HG02884 (cell line): Measurements from ENCODE around the gene OR52I1.

Experiments
- ATAC-seq: cut with Tn5 transposase; IDR thresholded peaks from one replicate; pipeline ENCODE4 v1.9.1; 2021; ENCODE audit warnings: mild to moderate bottlenecking, moderate library complexity; ENCODE audit not compliant: unreplicated experiment

Gene OR52I1, protein sequence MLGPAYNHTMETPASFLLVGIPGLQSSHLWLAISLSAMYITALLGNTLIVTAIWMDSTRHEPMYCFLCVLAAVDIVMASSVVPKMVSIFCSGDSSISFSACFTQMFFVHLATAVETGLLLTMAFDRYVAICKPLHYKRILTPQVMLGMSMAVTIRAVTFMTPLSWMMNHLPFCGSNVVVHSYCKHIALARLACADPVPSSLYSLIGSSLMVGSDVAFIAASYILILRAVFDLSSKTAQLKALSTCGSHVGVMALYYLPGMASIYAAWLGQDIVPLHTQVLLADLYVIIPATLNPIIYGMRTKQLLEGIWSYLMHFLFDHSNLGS

DNA sequence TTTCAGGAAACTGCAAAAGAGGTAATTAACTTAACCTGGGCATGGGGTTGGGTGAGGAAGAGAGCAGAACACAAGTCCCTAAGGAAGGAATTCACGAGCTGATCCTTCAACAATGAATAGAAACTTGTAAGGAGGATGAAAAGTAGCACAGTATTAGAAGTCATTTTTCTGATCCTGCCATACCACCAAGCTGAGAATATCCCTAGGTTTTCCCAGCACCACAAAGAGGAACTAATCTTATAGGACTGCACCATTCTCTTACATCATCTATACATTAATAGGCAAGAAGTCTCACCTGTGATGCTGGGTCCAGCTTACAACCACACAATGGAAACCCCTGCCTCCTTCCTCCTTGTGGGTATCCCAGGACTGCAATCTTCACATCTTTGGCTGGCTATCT lies at the start of gene OR52I1:
Gene OR52I1 (plus strand): TSS at position 301 of the 400 bp plus-strand sequence. CDS start 0 bp downstream, at position 301.
- ATAC-seq, result no peak

DNA sequence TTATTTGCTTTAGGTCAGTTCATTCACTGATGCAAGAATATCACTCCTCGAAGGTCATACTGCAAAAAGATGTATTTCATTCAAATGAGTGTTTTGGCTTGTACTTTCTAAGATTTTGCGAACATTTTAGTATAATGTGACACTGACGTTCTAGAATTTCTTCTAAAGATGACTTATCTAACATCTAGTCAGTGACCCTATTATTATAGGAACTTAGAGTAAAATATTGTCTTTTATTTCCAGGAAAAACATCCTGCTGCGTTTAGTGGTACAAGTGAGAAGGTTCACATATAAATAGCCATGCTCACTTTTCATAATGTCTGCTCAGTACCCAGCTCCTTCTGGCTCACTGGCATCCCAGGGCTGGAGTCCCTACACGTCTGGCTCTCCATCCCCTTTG lies 48.9 kb upstream of the OR52I1 start, which contains the start of gene OR52M1:
Gene OR52M1 (plus strand): TSS at position 301 of the 400 bp plus-strand sequence. CDS start 0 bp downstream, at position 301.
- no peak for ATAC-seq

DNA sequence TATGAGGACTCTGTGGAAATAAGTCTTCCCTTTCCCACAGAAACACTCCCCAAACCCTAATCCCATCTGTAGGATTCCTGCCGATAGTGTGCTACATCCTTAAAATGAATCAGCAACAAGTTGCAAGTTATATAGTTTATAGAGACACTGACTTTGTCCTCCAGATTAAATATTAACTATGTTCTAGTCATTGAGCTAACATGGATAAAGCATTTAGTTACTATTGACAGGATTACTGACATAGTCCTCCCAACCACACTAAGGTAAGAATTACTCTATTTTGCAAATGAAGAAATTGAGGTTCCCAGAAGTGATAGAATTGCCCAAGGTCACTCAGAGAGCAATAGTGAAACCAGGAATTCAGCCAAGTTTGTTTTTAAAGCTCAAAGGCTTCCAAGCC lies 47.0 kb upstream of the OR52I1 start:
- no peak for ATAC-seq

DNA sequence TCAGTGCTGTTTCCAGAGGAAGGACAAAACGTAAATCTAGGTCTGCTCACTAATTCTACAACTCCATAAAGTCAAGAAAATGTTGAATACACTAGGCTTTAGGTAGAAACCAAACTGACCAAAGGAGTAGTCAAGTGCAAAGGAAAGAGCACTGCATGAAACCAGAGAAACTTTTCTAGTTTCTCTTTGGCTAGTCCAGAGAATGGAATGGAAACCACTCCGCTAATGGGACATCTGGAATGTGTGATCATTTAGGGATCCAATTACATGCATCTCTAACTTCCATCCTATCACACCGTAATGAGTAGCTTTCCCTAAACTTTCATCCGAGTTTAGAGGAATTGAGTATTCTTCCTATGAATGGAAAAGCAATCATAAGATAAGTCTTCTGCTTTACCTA lies 46.4 kb upstream of the OR52I1 start:
- no peak for ATAC-seq

DNA sequence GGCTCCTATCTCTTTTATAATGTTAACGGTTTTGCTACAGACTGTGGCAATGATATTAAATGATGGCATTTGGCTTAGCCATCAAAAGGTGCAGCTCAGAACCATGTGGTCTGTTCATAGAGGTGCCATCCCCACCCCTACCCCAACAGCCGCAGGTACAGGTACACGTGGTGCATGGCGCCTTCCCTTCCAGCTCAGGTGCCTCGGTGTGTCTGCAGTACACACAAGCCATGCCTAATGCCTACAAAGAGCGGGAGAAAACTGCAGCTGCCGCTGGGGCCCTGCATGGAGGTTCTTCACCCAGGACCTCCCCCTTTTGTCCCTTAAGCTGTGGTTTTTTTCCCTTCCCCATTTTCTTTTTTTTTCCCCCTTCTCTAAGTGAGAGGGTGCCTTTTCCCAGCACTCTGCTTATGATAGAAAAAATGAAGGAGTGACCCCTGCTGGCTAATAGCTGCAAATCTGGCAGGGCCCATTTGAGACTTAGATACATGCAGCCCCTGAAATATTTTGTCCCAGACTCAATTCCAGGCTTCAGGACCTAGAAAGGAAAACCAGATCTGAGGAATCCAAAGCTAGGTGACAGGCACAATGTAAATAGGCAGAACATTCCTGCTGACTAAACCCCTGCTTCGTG lies 42.4 kb upstream of the OR52I1 start:
- ATAC-seq, result no peak

DNA sequence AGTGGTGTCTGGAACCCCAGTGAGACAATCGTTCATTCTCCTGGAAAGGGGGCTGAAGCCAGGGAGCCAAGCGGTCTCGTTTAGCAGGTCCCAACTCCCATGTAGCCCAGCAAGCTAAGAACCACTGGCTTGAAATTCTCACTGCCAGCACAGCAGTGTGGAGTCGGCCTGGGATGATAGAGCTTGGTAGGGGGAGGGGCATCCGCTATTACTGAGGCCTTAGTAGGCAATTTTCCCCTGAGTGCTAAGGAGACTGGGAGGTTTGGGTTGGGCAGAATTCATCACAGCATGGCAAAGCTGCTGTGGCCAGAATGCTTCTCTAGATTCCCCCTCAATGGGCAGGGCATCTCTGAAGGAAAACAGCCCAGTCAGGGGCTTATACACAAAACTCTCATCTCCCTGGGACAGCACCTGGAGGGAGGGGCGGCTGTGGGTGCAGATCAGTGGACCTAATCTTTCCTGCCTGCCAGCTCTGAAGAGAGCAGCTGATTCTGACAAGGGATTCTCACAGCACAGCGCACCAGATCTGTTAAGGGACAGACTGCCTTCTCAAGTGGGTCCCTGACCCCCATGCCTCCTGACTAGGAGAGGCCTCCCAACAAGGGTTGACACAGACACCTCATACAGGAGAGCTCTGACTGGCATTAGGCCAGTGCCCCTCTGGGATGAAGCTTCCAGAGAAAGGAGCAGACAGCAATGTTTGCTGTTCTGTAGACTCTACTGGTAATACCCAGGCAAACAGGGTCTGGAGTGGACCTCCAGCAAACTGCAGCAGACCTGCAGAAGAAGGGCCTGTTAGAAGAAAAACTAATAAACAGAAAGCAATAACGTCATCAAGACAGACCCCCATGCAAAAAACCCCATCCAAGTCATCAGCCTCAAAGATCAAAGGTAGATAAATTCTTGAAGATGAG lies 34.1 kb upstream of the OR52I1 start:
- ATAC-seq, result no peak

DNA sequence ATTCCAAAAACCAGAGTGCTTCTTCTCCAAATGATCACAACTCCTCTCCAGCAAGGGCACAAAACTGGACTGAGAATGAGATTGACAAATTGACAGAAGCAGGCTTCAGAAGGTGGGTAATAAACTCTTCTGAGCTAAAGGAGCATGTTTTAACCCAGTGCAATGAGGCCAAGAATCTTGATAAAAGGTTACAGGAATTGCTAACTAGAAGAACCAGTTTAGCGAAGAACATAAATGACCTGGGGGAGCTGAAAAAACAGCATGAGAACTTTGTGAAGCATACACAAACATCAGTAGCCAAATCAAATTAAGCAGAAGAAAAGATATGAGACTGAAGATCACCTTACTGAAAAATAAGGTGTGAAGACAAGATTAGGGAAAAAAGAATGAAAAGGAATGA lies 33.4 kb upstream of the OR52I1 start:
- no peak for ATAC-seq

DNA sequence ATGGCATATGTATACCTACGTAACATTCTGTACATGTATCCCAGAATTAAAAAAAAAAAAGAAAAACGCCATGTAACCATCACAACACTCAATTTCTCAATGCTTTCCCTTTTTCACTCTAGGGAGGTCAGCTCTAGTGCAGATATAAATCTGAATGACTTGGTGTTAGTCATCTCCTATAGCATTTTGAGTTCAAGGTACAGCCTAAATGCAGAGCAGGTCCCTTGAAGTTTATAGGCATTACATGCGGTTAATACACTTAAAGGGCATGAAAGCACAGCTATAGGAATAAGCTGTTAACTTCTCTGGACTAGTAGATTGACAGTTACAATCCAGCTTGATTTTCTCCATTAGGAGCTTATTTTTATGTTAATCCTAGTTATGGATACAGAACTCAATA lies 28.5 kb upstream of the OR52I1 start:
- ATAC-seq, result no peak

DNA sequence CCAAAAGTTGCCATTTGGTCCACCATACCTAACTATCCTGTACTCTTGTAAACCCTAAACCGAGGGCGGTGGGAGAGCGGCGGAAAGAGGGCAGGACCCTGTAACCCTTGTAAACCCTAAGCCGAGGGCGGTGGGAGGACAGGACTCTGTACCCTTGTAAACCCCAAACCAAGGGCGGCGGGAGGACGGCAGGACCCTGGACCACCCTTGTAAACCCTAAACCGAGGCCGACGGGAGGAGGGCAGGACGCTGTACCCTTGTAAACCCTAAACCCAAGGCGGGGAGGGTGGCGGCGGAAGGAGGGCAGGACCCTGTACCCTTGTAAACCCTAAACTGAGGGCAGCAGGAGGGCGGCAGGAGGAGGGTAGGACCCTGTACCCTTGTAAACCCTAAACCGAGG lies 24.8 kb upstream of the OR52I1 start:
- ATAC-seq, result no peak

DNA sequence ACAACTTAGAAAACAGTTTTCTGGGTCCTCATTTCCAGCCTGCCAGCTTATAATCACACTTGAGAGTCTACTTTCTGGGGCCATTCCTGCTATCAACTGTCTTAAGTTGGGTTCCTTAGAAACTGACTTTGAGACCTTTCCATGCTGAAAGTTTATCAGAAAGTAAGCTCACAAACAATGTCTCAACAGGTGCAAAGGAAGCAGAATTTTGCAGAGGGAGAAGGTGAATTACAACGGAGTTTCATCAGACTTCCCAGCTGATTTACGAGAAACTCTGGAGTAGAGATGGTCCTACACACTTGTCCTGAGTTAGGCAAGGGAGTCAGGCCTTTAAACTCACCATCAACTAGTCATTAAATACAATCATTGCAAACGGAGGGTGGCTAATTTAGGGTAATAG lies 17.0 kb upstream of the OR52I1 start:
- ATAC-seq, result no peak

DNA sequence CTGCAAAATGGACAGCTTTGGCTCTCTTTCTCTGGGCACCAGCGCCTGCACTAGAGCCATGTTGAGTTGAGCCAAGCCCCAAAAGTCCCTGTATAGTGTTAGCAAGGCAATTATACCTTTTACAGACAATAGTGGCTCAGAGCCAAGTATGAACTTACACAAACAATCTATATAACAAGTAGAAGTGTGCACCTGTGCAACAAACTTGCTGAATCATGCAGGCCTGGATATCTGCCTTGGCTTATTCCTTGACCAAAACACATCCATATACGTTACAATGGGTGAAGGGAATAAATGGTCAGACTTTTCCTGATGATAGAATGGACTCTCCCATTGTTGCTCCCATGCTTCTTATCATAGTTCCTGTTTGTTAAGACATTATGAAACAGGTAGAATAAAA lies 16.1 kb upstream of the OR52I1 start:
- ATAC-seq, result no peak

DNA sequence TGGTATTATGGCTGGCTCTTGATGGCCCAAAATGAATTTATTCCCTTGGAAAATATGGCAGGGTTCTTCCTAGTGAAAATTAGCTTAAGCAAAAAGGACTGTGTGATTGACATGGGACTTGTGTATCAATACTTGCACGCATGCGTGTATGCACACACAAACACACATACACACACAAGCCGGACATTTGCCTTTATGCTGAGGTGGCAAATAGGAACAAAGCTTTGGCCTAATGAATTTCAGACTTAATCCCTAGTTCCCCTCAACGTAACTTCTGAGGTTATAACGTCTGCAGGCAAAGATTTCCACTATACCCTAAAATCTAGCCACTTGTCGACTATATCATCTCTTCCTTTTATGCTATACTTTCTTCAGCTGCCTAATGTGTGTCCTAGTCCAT lies 15.2 kb upstream of the OR52I1 start:
- no peak for ATAC-seq

DNA sequence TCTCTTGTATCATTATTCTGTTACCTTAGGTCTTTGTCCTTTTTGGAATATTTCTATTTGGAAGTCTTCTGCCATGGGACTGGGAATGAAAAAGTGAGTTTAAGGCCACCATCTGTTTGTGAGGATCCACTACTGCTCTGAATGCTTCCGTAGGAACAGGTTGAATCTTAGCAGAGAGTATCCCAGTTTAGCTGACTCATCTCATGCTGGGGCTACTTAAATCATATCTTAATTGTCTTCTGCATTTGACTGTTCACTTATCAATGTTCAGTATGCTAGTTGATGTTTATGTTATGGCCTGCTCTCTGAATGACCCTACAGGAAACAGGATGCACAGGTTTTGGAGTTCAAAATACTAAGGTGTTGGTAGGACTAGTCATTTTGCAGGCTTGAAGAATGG lies 13.7 kb upstream of the OR52I1 start:
- ATAC-seq, result no peak

DNA sequence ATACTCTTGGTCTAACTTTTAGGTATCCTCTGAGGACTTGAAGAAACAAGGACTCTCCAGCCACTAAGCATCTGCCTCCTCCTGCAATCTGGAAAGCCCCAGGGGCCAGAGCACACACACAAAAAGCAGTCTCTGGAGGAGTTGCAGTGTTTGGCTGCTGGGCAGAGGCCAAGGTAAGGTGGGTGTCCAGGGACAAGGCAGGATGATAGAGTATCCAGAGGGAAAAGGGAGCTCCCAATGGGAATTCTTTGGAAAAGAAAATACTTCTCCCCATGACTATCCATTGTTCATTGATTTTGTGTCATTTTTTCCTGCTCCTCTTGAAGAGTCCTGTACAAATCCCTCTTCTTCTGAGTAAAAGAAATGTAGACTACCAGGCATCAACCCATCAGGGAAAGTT lies 12.4 kb upstream of the OR52I1 start, which contains the start of gene OR52I2:
Gene OR52I2 (plus strand): TSS at position 301 of the 400 bp plus-strand sequence.
- no peak for ATAC-seq

DNA sequence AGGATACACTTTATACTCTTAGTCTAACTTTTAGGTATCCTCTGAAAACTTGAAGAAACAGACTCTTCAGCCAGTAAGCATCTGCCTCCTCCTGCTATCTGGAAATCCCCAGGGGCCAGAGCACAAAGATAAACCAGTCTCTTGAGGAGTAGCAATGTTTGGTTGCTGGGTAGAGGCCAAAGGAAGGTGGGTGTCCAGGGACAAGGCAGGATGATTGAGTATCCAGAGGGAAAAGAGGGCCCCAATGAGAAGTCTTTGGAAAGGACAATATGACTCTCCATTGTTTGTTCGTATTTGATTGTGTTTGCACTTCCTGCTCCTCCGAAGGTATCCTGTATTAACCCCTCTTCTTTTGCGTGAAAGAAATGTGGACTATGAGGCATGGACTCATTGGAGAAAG lies 4.8 kb upstream of the OR52I1 start:
- no peak for ATAC-seq

DNA sequence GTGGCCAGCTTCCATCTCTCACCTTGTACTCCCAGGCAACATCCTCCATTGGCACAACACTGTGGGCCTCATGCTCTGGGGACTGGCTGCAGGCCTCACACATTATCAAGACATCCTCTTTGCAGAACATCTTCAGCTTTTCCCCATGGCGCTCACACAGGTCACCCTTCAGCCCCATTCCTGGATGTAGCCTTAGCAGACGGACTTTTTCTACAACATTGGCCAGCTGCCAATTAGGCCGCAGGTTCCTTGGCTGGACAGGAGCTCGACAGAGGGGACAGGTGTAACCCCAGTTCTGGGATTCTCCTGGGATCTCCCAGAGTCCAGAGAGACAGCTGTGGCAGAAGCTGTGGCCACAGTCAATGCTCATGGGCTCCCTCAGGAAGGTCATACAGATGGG lies 11.2 kb downstream of the OR52I1 start:
- no peak for ATAC-seq

DNA sequence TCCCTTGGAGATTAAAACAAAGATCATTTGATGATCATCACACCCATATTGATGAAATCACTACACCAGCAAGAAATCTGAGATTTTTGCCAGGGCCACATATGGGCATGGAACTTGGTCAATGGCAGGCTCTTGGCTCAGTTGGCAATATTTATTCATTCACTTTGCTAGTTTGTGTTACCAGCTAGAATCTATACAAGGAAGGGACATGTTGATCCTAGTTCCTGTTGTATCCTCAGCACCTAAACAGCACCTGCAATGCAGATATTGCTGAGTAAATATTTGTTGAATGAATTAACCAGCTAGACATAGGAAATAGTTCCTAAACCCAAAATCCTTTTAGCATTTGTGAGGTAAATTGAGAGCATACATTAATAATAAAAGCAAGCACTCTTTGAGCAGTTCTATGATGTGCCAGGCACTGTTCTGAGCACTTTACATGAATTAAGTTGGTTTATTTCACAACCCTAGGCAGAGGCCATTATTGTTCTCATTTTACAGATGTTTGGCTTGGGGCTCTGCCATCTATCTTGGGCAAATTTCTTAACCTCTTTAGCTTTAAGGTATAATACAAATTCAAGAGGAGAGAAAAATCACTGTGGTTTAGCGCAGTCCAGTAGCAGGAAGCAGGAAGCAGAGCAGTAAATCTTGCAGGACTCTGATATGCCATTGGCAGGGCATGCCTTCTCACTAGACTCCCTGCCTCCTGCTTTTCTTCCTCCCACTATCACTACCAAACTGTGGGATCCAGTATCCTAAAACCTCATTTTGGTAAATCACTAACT lies 12.6 kb downstream of the OR52I1 start:
- ATAC-seq, result no peak

DNA sequence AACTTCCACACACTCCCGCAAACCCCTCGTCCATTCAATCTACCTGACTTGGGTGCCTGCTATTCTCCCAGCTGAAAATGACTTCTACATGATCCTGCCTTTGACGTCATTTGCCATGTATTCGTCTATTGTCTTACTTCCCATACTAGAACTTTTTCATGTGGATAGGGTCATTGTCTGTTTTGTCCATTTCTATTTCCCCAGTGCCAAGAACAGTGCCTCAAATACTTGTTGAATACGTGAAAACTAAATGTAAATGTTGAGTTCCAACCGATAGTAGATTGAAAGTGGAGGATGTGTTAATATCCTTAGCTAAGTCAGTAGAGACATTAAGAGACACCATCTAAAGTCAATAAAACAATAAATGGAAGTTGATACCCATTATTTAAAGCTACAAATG lies 13.3 kb downstream of the OR52I1 start:
- ATAC-seq, result no peak

DNA sequence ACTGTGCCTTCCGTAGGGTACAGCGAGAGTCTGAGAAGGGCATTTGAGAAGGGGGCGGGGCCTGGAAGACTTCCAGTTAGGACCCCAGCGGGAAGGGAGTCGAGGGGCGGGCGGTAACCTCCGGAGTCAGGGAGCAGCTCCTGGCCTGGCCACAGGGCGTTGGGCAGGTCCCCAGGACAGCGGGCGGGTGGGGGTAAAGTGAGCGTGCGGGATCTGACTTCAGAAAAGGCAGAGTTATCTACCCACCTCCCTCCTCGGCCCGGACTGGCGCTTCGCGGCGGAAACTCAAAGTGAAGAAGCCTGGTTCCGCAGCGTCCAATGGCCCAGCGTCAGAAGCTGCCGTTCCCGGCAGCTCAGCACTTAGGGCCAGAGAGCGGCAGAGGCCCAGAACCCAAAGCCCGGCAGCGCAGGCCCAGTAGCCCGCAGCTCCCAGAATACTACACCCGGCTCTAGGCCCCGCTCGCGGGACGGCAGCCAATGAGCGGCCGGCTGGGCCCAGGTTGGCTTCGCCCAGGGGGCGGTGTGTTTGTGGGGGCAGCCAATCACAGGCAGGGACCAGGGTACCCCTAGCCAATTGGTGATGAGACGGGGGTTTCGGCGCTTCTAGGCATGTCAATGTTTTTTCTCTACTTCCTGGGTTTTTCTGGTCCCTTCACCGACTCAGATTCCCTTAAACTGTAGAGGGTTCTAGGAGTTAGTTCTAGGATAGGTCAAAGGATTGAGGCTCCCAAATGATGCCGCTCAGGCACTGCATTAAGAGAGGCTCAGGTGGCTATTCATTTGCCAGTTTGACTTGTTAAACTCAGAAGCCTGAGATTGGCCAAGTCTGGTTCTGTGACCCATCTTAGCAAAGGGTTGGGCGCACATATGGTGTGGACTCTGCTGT lies 14.2 kb downstream of the OR52I1 start, which contains the start of gene TRIM68:
Gene TRIM68 (minus strand): TSS at position 451 of the 886 bp plus-strand sequence. CDS start 2,727 bp downstream, outside the sequence.
- ATAC-seq, result peak; percentile 100
